NCI-H460 (cell line): Measurements from ENCODE around the gene EXD3. TPM values are rescaled to one million over a fixed set of nuclear protein-coding genes. Genes with fewer than 3 reads are reported as not detected.
"Not testable (repeated sequence)": the region's sequence is repeated elsewhere in the genome, so short reads cannot be mapped to it uniquely, and the experiment has no call there.

Source experiments
- DNase-seq: peaks from one replicate; pipeline ENCODE4 v3.0.0-alpha.2; 2016; ENCODE audit warnings: low read depth; ENCODE audit errors: extremely low read depth
- polyA plus RNA-seq: library from polyadenylated mRNA; depleted of rRNA; stranded (reverse); fragments of >200 nt; gene quantifications from 2 replicates; pipeline ENCODE4 v1.2.3, GENCODE V29; 2014; cell fraction: nucleus; rRNA removed
- total RNA-seq: library from RNA; depleted of rRNA; stranded (reverse); fragments of >200 nt; shearing (Covaris generic); gene quantifications from 2 replicates; pipeline ENCODE4 v1.2.3, GENCODE V29; 2014; rRNA removed

Gene EXD3, protein sequence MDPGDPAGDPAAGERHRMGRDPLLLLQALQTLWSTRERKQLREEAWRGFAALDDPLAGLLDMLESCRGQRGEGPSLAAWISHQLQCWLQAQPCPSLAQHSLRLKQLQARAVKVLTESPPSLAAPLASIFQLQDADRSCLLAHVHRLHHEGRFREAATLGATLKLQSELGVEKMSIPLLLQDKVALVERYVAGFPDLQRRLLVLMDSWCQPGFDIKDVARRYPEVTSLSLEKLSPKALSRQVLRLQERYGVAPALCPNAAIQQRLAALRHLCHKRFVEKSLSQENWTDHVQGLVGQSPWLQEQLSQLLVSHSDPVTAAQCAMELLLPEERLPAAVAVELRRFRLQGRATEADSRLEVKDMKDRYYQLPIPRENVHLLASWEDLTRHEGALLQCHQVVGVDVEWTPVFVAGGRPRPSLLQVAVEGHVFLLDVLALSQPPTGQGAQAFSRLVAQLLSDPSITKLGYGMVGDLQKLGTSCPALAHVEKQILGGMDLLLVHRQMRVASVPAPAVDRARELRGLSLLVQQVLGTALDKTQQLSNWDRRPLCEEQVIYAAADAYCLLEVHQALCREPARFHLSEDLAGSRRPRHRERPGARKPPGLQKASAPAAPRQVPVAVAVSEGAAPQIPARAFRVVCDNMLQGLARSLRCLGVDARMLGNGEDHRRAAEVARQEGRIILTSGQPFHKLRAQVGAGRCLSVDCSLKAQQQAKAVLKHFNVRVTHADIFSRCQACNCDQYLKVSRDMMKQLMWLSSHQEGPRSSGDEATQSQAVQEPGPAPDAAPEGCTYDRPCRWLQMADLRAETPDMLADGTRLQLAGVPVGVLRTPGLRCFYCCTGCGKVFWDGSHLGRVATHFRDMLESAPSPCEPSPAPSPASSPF
- total RNA-seq = 8.4 and 12.8 TPM in 2 replicates
- 53.6 and 67.3 TPM in 2 replicates for polyA plus RNA-seq

DNA sequence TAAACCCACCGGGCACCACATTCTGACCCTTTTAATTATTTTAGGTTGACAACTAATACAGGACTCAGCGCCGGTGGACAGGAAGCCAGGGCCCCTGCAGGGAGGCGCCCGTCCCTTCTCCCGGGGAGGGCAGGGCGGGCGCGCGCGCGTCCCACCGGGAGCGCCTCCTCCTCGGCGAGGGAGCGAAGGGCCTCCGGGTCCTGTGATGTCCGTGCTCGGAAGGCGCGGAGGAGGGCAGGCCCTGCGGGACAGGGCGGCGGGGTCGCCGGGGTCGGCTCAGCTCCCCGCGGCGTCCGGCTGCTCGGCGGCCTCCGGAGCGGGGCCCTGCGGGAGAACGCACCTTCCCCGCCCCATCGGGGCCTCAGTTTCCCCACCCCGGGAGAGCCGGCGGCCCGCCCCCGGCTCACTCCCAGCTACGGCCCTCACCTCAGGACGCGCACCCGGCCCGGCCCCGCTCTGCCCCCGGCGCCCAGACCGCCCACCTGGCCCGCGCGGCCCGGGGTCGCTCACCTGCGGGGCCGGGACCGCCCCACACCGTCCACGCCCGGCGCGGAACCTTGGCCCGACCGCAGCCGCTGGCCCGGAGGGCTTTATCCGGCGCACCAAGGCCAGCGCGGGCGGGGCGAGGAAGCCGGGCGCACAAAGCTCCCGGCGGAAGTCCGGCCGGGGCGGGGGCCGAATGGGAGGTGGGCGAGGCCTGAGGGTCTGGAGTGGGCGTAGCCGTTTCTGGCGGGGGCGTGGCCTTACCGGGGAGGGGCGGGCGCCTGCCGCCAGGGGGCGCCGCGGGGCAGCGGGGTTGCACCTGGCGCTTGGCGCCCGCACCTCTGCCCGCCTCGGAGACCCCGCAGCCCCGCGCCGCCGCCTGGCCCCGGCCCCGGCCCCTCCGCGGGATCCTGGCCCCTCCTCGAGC, at the start of gene EXD3, which contains the start of gene NOXA1:
Gene EXD3 (minus strand): TSS at position 559 of the 910 bp plus-strand sequence. CDS start 27,805 bp downstream, outside the sequence.
Gene NOXA1 (plus strand): TSS at position 790 of the 910 bp plus-strand sequence. CDS start 137 bp downstream, outside the sequence.
- peak; percentile 92 for DNase-seq

DNA sequence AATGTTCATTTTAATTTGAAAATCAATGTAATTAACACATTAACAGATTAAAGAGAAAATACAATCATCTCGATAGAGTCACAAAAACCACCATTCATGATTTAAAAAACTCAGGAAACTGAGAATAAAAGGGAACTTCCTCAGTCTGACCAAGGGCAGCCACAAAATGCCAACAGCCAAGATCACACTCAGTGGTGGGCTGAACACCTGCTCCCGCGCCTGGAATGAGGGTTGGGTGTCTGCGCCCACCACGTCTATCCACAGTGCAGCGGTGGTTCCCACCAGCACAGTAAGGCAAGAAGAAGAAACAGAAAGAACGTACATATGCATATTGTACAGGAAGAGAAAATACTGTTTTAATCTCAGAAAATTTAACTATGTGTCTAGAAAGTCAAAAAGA, 47.8 kb upstream of the EXD3 start:
- no peak for DNase-seq

DNA sequence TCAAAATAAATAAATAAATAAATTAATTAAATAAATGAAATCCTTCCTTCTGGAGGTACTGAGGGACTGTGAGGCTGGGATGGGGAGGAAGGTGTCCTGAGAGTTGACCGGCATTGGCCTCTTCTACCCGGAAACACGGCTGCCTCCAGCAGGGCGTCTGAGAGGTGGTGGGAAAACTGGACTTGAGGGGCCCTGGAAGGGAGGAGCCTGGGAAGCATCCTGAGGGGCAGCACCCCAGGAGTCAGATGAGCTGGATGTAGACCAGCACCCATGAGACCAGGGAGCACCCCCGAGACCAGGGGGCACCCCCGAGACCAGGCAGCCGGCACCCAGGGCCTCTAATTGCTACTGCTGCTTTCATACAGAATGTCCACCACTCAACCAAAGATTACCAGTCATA, 44.9 kb upstream of the EXD3 start:
- no peak for DNase-seq

DNA sequence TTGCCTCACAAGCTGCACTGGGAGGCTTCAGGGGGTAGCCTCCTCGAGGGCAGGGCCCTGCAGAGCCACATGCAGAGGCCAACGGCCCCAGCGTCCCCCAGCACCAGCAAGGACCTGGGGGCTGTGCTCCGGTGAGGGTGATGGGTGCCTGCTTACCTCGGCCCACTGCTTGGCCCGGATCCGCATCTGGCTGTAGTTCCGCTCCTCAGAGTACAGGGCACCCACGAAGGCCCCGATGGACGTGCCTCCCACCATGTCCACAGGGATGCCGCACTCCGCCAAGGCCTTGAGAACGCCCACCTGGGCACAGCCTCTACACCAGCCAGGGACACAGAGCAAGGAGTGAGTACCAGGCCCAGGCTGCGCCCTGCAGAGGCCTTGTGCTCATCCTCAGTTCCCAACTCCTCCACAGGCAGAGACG, 44.2 kb upstream of the EXD3 start:
- DNase-seq = no peak

DNA sequence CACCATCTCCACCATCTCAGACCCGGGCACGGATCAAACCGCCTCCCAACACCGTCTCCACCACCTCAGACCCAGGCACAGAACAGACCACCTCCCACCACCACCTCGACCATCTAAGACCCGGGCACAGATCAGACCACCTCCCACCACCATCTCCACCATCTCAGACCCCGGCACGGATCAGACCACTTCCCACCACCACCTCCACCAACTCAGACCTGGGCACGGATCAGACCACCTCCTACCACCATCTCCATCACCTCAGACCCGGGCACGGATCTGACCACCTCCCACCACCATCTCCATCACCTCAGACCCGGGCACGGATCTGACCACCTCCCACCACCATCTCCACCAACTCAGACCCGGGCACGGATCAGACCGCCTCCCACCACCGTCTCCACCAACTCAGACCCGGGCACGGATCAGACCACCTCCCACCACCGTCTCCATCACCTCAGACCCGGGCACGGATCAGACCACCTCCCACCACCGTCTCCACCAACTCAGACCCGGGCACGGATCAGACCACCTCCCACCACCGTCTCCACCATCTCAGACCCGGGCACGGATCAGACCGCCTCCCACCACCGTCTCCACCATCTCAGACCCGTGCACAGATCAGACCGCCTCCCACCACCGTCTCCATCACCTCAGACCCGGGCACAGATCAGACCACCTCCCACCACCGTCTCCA, 43.6 kb upstream of the EXD3 start:
- DNase-seq = not testable (repeated sequence)

DNA sequence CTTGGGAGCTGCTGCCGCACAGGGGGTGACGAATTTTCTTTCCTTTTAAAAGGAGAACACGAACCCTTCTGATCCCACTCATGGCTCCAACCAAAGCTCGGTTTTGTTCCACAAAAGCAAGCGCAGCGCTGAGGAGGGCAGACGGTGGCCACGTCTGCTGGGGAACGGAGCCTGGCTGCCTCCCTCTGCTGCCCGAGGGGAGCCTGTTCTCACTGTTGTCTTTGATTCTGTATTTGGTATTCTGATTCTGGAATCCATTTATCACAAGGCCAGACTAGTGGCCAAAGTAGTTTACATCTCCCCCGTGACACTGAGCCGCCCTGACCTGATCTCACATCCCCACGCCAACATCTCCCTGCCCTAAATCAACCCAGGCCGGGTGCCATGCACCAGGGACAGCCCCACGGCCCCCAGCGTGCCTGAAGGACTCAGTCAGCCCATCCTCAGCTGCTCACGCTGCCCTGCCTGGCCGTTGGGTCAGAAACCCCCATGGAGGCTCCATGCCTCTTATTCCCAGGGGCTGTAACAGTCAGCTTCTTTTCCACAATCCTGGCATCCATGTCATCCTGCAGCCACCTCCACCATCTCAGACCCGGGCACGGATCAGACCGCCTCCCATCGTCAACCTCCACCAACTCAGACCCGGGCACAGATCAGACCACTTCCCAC, 42.9 kb upstream of the EXD3 start:
- no peak for DNase-seq

DNA sequence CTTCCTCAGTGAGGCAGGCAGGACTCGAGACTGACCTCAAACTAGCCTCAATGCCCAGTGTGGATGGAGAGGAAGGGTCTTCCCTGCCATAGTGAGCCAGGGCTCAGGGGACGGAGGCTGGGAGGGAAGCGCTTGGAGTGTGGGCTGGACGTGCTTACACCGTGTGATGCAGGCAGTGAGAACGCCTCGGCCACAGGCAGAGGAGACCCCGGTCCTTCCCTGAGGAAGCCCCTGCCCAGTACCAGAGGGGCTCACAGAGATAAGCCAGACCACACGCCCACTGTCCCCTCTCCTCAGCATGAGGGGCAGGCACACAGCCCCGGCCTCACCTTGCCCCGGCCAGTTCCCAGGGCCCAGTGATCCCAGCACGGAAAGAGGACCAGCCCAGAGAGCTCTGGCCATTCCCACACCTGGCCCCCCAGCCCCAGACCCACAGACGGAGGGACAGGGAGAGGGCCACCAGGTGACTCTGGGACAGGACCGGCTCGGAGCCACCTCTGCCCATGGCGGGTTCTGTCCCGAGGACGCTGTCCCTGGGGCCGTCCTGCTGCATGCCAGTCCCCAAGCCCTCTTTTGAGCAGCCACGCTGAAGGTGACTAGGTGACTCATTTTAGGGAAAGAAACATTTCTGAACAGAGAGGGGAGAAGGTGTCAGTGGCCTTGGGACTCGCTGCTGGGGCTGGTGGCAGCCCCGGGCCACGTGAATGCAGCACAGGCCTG, 42.2 kb upstream of the EXD3 start:
- no peak for DNase-seq

DNA sequence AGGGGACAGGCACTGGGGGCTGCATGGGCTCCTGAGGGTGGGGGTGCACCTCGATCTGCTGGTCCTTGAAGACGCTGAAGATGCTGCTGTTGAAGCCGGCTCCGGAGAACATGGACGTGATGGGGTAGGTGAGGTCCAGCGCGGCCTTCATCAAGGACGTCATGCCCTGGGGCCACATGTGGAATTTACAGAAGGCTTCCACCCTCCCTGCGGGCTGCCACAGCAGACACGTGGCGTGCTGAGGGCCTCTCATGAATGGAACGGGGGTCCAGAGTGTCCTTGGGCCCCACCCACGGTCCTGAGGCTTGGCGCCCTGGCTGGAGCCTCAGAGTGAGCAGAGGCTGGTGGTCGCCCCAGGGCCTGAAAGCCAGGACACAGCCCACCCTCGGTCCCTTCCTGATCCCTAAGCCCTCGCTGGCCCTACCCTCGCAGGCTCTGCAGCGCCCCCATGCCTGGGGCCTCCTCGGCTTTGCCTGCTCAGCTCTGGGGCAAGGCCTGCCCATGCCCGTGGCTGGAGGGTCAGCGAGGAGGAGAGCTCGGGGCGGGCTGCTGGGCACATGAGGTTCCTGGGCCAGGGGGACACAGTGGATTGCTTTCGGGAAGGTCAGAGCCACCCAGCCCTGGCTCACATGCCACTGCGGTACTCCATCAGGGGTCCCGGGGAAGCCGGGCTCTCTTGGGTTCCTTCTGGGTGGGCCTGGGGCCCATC, 41.5 kb upstream of the EXD3 start:
- no peak for DNase-seq

DNA sequence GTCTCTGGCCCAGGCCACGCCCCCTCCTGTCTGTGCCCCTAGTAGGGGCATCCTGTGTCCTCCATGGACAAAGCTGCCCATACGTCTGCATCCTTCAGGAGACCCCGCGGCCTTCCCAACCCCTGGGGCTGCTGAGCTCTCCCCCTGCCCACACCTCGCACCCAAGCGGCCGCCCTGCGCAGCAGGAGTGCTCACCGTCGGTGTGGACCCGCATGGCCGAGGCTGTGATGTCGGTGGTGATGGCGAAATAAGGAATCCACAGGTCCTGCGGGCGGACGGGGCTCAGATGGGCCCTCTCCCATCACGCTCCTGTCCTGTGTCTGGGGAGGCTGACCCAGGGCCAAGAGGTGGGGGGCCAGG, 40.9 kb upstream of the EXD3 start:
- no peak for DNase-seq

DNA sequence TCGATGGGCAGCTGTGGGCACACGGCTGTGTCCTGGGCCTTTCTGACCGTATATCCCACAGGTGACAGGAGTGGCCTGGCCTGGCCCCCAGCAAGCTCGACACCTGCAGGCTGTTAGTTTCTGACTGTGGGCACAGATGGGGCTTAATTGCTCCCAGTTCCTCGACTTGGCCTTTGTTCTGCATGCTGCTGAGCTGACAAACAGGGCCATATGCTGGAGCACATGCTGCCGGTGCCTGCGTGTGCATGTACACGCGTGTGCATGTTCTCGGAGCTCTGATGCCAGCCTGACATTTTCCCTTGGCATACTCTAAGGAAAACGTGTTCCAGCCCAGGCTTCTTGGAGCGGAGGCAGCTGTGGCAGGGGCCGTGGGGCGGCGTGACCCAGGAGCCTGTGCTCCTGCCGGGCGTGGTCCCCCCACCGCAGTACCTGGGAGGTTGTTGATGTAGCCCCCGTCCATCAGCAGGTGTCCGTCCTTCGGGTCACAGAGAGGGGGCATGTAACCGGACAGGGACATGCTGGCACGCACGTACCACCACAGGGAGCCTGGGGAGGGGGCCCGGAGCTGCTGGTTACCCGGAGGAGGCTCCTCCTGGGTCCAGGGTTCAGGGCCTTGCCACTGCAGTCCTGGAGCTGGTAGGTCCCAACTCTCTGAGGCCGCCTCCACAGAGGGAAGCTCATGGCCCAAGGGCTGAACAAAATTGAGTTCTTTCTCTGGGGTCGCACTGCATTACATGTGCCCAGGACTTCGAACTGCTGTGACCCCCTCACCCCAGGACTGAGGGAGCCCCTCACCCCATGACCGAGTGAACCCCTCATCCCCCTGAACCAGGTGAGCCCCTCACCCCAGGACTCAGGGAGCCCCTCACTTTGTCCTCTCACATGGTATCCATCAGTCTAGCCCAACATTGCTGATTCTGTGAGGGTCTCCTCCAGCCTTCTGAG, 40.3 kb upstream of the EXD3 start:
- no peak for DNase-seq

DNA sequence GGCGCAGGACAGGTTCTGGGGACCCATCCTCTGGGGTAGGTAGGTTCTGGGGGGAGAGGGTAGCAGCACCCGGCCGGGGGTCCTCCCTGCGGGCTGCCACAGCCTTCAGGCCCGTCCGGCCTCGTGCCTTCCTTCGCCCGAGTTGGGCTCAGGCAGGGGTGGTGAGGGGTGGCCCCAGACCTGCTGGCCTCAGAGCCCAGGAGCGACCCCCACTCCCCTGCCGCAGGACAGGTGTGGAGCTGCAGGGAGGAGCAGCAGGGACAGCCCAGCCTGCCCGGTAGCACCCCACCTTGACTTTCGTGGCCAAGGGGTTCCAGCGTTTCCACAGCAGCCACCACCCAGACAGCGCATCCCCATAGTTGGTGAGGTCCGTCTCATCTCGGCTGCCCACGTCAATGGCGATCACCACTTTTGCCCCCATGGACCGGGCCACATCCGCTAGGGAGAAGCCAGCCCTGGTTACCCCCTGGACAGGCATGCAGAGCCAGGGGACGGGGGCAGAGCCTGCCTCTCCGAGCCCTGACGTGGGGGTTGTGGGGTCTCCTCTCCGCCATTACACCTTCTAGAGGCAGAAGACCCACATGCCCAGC, 39.5 kb upstream of the EXD3 start:
- no peak for DNase-seq

DNA sequence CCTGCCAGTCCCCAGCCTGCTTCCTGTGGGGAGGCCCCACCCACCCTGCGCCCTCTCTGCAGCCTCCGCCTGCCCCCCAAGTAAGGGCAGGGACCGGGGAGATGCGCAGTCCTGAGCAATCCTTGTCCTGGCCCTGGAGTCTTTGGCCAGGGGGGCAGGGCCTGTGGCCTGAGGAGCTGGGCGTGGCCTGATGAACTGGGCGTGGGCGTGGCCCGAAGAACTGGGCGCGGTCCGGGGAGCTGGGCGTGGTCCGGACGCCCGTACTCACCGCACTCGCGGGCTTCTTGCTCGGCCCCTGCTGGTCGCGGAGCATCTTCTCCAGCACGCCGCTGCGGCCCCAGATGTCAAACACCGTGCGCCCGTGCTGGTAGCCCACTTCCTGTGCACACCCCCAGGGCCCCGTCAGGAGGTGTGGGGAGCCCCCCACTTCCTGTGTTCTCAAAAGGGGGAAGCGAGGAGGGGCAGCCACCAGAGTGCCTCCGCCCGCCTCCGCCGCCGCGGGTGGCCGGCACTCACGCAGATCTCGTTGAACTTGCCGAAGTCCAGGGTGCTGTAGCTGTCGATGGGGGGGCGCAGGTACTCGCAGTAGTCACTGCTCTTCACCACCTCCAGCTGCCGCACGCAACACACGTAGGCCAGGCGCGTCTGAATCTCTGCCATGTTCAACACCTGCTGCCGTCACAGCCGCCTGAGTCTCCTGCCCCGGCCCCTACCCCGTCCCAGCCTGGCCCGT, 38.9 kb upstream of the EXD3 start:
- peak; percentile 89 for DNase-seq

DNA sequence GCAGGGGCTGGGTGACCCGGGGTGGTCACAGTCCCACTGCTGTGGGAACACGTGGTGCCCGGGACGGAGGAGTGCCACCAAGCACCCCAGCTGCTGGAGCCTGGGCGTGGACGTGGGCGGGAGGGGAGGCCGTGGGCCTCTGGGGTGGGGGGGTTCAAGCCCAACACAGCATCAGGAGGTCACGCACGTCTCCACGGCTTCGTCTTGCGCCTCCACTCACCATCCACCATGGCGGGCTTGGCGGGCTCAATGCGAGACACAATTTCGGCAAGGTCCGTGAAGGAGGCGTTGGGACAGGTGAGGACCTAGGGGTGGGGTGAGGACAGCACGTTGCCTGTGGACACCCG, 38.3 kb upstream of the EXD3 start:
- DNase-seq = no peak

DNA sequence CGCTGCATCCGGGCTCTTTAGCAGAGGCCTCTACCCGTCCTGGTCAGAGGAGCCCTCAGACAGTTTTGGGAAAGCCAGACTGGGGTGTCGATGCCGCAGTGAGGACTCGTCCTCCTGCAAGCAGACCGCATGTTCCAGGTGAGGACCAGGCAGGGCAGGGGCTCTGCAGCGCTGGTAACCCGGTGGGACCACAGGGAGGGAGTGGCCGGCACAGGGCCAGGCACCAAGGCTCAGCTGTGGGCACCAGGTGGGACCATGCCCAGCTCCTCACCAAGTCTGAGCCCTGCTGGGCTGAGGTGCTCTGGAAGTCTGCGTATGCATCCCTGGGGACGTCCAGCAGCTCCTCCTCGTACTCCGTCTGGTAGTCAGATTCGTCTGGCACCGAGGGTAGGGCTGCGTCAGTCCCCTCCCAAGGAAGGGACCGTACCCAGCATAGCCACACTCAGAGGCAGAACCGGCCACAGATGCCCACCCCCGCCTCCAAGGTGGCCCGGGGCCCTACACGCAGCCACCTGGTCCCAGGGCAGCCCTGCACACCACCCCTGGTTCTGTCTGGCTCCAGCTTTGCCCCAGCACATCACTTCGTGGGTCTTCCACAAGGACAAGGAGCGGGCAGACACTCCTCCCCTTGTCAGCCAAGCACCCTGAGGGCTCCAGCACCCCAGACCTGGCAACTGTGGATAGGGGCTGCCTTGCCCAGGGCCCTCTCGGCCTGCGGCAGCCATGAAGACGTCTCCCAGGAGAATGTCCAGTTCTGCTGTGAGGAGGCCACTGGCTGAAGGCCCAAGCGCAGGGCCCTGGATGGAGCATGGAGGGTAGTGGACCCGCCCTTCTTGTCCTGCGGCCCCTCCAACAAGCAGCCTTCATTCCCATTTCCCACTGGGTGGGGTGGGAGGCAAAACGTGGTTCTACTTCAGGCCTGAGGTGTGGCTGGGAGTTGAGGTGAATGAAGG, 37.7 kb upstream of the EXD3 start:
- no peak for DNase-seq
